ENCODE data around the gene MTCH1.

MTCH1 gene

GRCh38 chr6:37016995-37017394 lies 31.0 kb upstream of the MTCH1 start:
- no peak overlapping the region for H3K9ac ChIP-seq (ENCODE audit: low read length in 2 of 2)
- H3K4me3 ChIP-seq (ENCODE audit: low read length in 2 of 2) = no peak overlapping the region
- peak overlapping the region; percentile 75 for H3K27ac ChIP-seq (ENCODE audit: low read length)
- H3K27me3 ChIP-seq (ENCODE audit: control insufficient read depth in 1 of 2, insufficient read depth in 2 of 2, low read length in 2 of 2) = no peaks in the 10 kb centered on the region
- no peaks in the 10 kb centered on the region for H3K36me3 ChIP-seq (ENCODE audit: control insufficient read depth in 2 of 2, insufficient read depth in 2 of 2, low read length in 2 of 2)
- H3K4me1 ChIP-seq (ENCODE audit: control insufficient read depth, insufficient read depth, low read length) = peaks cover 20% of the 10 kb centered on the region
- H3K9me3 ChIP-seq (ENCODE audit: control insufficient read depth in 2 of 2, low read length in 2 of 2) = no peaks in the 10 kb centered on the region

- H3K27me3 ChIP-seq (ENCODE audit: control insufficient read depth in 1 of 2, insufficient read depth in 2 of 2, low read length in 2 of 2) = no peaks in the 10 kb centered on the region
- no peak overlapping the region for H3K27ac ChIP-seq (ENCODE audit: low read length)
- no peaks in the 10 kb centered on the region for H3K9me3 ChIP-seq (ENCODE audit: control insufficient read depth in 2 of 2, low read length in 2 of 2)
- no peak overlapping the region for H3K9ac ChIP-seq (ENCODE audit: low read length in 2 of 2)
- peaks cover 20% of the 10 kb centered on the region for H3K4me1 ChIP-seq (ENCODE audit: control insufficient read depth, insufficient read depth, low read length)
- no peak overlapping the region for H3K4me3 ChIP-seq (ENCODE audit: low read length in 2 of 2)
- H3K36me3 ChIP-seq (ENCODE audit: control insufficient read depth in 2 of 2, insufficient read depth in 2 of 2, low read length in 2 of 2) = no peaks in the 10 kb centered on the region
Measured at GRCh38 chr6:37015532-37015931, 29.5 kb upstream of the MTCH1 start.

- H3K9me3 ChIP-seq (ENCODE audit: control insufficient read depth in 2 of 2, low read length in 2 of 2) = no peaks in the 10 kb centered on the region
- H3K9ac ChIP-seq (ENCODE audit: low read length in 2 of 2) = no peak overlapping the region
- no peaks in the 10 kb centered on the region for H3K36me3 ChIP-seq (ENCODE audit: control insufficient read depth in 2 of 2, insufficient read depth in 2 of 2, low read length in 2 of 2)
- no peak overlapping the region for H3K27ac ChIP-seq (ENCODE audit: low read length)
- H3K27me3 ChIP-seq (ENCODE audit: control insufficient read depth in 1 of 2, insufficient read depth in 2 of 2, low read length in 2 of 2) = no peaks in the 10 kb centered on the region
- peaks cover 20% of the 10 kb centered on the region for H3K4me1 ChIP-seq (ENCODE audit: control insufficient read depth, insufficient read depth, low read length)
- no peak overlapping the region for H3K4me3 ChIP-seq (ENCODE audit: low read length in 2 of 2)
Measured at GRCh38 chr6:37014667-37015066, 28.7 kb upstream of the MTCH1 start.

- Histone ChIP-seq H3K27me3 (ENCODE audit: control insufficient read depth in 1 of 2, insufficient read depth in 2 of 2, low read length in 2 of 2) (no peaks in the 10 kb centered on the region), H3K36me3 (ENCODE audit: control insufficient read depth in 2 of 2, insufficient read depth in 2 of 2, low read length in 2 of 2) (no peaks in the 10 kb centered on the region), H3K4me1 (ENCODE audit: control insufficient read depth, insufficient read depth, low read length) (peaks cover 12% of the 10 kb centered on the region), H3K9ac (ENCODE audit: low read length in 2 of 2) (no peak overlapping the region), H3K9me3 (ENCODE audit: control insufficient read depth in 2 of 2, low read length in 2 of 2) (no peaks in the 10 kb centered on the region), H3K4me3 (ENCODE audit: low read length in 2 of 2) (no peak overlapping the region), H3K27ac (ENCODE audit: low read length) (no peak overlapping the region)
Measured at GRCh38 chr6:37013516-37014491, 27.8 kb upstream of the MTCH1 start.

GRCh38 chr6:37011656-37012378 lies 25.8 kb upstream of the MTCH1 start:
- no peaks in the 10 kb centered on the region for H3K9me3 ChIP-seq (ENCODE audit: control insufficient read depth in 2 of 2, low read length in 2 of 2)
- H3K27ac ChIP-seq (ENCODE audit: low read length) = no peak overlapping the region
- H3K36me3 ChIP-seq (ENCODE audit: control insufficient read depth in 2 of 2, insufficient read depth in 2 of 2, low read length in 2 of 2) = no peaks in the 10 kb centered on the region
- H3K9ac ChIP-seq (ENCODE audit: low read length in 2 of 2) = no peak overlapping the region
- no peaks in the 10 kb centered on the region for H3K27me3 ChIP-seq (ENCODE audit: control insufficient read depth in 1 of 2, insufficient read depth in 2 of 2, low read length in 2 of 2)
- H3K4me1 ChIP-seq (ENCODE audit: control insufficient read depth, insufficient read depth, low read length) = no peaks in the 10 kb centered on the region
- H3K4me3 ChIP-seq (ENCODE audit: low read length in 2 of 2) = no peak overlapping the region

- Histone ChIP-seq H3K27ac (ENCODE audit: low read length) (no peak overlapping the region), H3K36me3 (ENCODE audit: control insufficient read depth in 2 of 2, insufficient read depth in 2 of 2, low read length in 2 of 2) (no peaks in the 10 kb centered on the region), H3K4me3 (ENCODE audit: low read length in 2 of 2) (no peak overlapping the region), H3K27me3 (ENCODE audit: control insufficient read depth in 1 of 2, insufficient read depth in 2 of 2, low read length in 2 of 2) (no peaks in the 10 kb centered on the region), H3K9ac (ENCODE audit: low read length in 2 of 2) (no peak overlapping the region), H3K9me3 (ENCODE audit: control insufficient read depth in 2 of 2, low read length in 2 of 2) (no peaks in the 10 kb centered on the region), H3K4me1 (ENCODE audit: control insufficient read depth, insufficient read depth, low read length) (no peaks in the 10 kb centered on the region)
Measured at GRCh38 chr6:37010402-37010892, 24.5 kb upstream of the MTCH1 start.

GRCh38 chr6:37008484-37009465 lies 22.8 kb upstream of the MTCH1 start:
- H3K4me3 ChIP-seq (ENCODE audit: low read length in 2 of 2) = no peak overlapping the region
- H3K9ac ChIP-seq (ENCODE audit: low read length in 2 of 2) = no peak overlapping the region
- H3K9me3 ChIP-seq (ENCODE audit: control insufficient read depth in 2 of 2, low read length in 2 of 2) = no peaks in the 10 kb centered on the region
- no peak overlapping the region for H3K27ac ChIP-seq (ENCODE audit: low read length)
- H3K4me1 ChIP-seq (ENCODE audit: control insufficient read depth, insufficient read depth, low read length) = no peaks in the 10 kb centered on the region
- H3K36me3 ChIP-seq (ENCODE audit: control insufficient read depth in 2 of 2, insufficient read depth in 2 of 2, low read length in 2 of 2) = no peaks in the 10 kb centered on the region
- H3K27me3 ChIP-seq (ENCODE audit: control insufficient read depth in 1 of 2, insufficient read depth in 2 of 2, low read length in 2 of 2) = no peaks in the 10 kb centered on the region

GRCh38 chr6:37007340-37008043 lies 21.5 kb upstream of the MTCH1 start:
- Histone ChIP-seq H3K9ac (ENCODE audit: low read length in 2 of 2) (no peak overlapping the region), H3K27ac (ENCODE audit: low read length) (no peak overlapping the region)

GRCh38 chr6:37006793-37007339 lies 20.9 kb upstream of the MTCH1 start:
- no peak overlapping the region for H3K27ac ChIP-seq (ENCODE audit: low read length)
- H3K4me3 ChIP-seq (ENCODE audit: low read length in 2 of 2) = no peak overlapping the region
- H3K36me3 ChIP-seq (ENCODE audit: control insufficient read depth in 2 of 2, insufficient read depth in 2 of 2, low read length in 2 of 2) = no peaks in the 10 kb centered on the region
- no peaks in the 10 kb centered on the region for H3K27me3 ChIP-seq (ENCODE audit: control insufficient read depth in 1 of 2, insufficient read depth in 2 of 2, low read length in 2 of 2)
- no peak overlapping the region for H3K9ac ChIP-seq (ENCODE audit: low read length in 2 of 2)
- no peaks in the 10 kb centered on the region for H3K9me3 ChIP-seq (ENCODE audit: control insufficient read depth in 2 of 2, low read length in 2 of 2)
- no peaks in the 10 kb centered on the region for H3K4me1 ChIP-seq (ENCODE audit: control insufficient read depth, insufficient read depth, low read length)

More at GRCh38 chr6:37007340-37008043, 21.5 kb upstream of the MTCH1 start:
- Histone ChIP-seq H3K36me3 (ENCODE audit: control insufficient read depth in 2 of 2, insufficient read depth in 2 of 2, low read length in 2 of 2) (no peaks in the 10 kb centered on the region), H3K27me3 (ENCODE audit: control insufficient read depth in 1 of 2, insufficient read depth in 2 of 2, low read length in 2 of 2) (no peaks in the 10 kb centered on the region), H3K9me3 (ENCODE audit: control insufficient read depth in 2 of 2, low read length in 2 of 2) (no peaks in the 10 kb centered on the region), H3K4me3 (ENCODE audit: low read length in 2 of 2) (no peak overlapping the region), H3K4me1 (ENCODE audit: control insufficient read depth, insufficient read depth, low read length) (no peaks in the 10 kb centered on the region)
